HS-5 (cell line): ENCODE measurements around the gene CNKSR3.

Experiments
- DNase-seq: peaks from one replicate; pipeline ENCODE4 v3.0.0-alpha.2; 2012; ENCODE audit warnings: low read depth

Gene CNKSR3

DNA sequence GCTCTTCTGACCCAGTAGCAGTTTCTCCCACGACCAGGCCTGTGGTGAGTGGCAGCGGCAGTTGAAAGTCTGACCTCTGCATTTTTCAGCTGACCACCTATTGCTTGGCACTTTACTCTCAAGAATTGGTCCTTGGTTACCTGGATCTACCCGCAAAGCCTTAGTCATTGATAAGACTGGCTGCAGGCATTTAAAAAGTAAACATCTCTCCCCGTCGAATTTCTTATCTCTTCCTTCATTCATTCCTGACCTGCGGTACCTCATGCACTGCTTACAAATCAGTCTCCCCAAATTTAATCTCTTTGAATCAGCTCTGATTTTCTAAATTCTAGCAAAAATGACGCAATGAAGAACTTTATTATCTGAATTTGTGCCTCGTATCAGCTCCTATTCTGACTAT, 127.7 kb downstream of the CNKSR3 start:
- DNase-seq: no peak

DNA sequence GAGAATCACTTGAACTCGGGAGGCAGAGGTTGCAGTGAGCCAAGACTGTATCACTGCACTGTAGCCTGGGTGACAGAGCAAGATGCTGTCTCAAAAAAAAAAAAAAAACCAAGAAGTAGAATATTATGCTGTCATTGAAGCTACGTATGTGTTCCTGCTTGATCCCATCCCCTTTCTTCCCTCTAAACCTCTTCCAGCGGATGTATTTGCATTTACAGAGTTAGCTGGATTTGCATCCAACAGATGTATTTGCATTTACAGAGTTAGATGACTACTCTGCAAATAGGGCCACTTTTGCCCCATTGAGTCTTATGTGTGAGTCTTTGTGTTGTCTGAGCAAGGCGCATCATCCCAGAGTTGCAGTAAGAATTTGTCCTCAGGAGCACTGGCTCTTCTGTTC, 128.9 kb downstream of the CNKSR3 start:
- DNase-seq: no peak

DNA sequence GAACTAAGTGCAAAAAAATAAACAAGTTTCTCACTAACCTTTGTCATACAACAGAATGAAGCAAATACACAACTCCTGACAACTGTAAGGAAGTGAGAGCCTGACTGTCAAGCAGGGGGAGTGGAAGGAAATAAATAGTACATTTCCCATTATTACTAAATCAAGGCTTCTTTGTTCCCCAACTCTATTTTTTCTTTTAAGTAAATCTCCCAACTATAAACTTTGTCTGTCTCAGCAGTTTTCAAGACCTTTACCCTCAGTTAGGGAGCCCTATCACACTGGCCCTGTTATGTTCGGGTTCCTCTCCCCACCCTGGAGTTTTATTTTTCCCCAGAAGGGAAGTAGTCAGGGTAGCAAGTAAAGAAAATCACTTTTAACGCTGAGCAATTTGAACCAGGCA, 129.7 kb downstream of the CNKSR3 start:
- no peak for DNase-seq

DNA sequence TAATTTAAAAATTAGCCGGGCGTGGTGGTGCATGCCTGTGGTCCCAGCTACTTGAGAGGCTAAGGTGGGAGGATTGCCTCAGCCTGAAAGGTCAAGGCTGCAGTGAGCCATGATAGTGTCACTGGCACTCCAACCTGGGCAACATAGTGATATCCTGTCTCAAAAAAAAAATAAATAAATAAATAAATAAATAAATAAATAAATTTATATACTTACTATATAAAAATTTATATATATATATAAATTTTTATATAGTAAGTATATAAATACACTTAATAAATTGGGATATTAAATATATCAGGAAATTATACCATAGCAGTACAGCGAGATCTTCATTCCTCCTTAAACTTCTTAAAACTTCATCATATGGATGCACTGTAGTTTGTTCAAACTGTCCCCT, 130.9 kb downstream of the CNKSR3 start:
- no peak for DNase-seq

DNA sequence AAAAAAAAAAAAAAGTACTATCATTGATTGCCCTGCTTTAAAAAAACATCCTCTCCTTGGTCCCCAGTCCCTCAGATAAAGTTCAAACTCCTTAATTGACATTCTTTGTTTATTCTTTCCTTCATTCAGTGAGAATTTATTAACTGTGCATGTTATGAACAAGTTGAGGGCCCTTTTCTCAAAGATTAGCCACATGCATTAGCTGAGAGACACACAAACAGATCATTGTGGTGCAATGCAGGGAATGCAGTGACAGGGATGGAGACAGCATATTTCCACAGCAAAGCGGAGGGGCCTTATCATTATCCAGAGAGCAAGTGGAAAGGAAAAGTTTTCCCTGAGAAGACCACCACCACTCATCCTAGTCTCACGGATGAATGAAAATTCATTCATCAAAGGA, 132.0 kb downstream of the CNKSR3 start:
- DNase-seq: no peak

DNA sequence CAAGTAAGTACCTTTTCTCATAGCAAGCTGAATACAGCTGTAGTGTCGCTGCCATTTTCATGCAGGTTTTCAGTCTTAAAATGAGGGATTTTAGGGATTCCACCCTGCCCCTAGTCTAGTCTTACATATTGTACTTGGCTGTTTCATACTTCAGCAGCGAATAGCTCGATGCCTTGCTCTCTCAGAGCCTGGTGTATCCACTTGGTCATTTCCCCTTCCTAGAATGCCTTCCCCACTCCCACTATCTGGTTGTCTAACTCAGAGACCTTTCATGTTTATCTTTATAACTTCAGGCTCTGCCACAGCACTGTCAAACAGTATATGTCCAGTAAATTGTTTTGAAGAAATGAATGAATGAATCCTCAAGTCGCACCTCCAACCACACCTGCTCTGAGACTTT, 132.8 kb downstream of the CNKSR3 start:
- no peak for DNase-seq

DNA sequence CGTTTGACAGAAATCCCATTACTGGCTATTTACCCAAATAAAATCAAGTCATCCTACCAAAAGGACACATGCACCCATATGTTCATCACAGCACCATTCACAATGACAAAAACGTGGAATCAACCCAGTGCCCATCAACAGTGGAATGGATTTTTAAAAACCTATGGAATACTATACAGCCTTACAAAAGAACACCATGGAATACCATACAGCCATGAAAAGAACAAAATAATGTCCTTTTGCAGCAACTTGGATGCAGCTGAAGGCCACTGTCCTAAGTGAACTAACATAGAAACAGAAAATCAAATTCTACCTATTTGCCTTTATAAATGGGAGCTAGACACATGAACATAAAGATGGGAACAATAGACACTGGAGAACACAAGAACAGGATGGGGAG, 136.5 kb downstream of the CNKSR3 start:
- no peak for DNase-seq

DNA sequence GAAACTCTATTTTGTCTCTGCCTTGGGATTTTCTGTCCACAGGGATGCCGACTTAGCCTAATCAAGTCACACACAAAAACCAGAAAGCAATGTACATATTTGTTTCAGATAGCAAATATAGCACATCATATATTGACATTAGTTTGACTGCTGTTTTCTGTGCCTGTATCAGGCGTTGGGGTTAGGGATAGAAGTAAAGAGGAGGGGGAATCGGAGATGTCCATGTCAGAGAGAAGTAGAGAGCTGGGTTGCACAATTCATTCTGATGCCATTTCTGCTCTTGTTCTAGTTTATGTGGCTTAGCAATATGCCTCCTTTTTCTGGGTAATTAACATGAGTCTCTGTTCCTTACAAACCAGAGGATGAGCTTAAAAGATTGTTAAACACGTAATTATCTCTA, 139.2 kb downstream of the CNKSR3 start:
- DNase-seq: no peak

DNA sequence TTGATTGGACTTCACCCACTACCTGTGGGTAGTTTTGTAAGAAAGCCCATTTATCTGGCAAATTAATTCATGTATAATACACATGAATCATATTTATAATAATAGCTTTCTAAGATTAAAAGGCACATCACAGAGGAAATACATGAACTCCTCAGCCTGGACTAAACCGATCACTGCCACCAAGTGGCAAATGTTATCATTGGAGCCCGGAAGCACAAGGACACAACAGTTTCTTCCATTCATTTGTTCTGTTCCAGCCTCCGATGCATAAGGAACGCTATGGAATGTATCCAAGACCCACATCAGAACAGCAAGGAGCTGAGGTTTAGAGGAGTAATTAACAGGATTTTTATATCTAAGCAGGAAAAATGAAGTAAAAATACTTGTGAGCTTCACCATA, 139.9 kb downstream of the CNKSR3 start:
- no peak for DNase-seq

DNA sequence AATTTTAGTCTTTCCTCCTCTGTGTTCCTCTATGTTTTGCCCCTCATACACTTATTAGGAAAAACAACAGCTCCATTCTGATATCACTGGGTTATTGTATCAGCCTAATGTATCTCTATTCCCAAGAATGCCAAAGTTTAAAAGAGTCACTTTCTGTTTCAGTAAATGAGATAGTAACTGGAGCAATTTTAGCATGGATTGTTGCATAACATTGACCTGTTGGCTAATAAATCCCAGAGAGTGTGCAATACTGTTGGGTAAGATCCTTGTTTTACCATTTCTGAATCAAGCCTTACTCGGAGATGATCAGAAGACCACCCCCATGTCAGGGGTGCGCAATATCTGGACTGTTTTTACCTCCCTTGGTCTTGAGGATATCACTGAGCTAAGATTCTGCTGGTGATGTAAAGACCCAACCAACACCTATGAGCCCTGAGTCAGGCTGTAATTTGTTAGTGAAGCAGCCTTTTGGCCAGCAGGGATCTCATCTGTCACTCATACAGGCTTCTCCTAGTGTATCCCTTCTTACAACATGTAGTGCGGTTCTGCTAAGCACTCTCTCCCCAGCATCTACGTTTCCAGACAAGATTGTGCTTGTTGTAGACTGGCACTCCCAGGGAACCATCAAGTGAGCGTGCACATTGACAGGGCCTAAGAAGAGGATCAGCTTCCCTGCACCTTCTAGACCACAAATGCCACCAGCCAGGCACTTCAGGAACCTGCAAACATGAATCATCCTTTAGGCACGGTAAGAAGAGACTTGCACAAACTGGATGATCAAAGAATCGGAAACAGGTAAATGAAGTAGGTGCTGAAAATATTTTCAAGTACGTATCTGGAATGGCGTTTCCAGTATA, 142.4 kb downstream of the CNKSR3 start:
- DNase-seq: no peak

DNA sequence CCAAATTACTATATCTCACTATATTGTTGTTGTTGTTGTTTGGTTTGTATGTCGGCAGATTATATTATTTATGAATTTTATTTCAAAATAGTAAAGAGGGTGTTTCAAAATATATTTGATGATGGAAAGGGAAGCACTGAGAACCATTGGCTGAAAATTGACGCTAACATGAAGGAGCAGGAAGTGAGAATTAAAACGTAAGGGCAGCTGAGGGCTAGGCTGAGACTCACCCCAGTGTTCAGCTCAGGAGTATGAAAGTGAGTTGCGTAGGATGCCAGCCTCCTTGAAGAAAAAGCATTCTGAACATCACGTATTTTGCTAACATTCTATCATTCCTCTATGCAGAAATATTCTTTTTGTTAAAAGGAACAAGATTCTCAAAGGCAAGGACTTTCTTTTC, 143.1 kb downstream of the CNKSR3 start:
- no peak for DNase-seq

DNA sequence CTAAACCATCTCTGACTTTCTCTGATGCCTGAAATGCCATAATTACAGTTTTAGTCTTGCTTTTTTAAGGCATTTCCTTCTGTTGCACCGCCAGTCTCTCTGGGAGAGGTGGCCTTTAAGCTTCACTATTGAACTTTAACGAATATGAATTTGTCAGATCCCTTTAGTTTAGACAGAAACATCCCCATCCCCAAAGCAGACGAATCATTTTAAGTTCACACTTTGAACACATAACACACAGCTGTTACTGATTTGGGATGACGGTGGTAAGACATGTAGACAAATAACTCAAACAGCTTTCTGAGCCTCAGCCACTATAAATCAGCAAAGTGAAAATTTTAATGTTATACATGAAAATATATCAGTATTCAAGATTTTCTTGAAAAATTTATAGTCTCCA, 146.7 kb downstream of the CNKSR3 start:
- DNase-seq: no peak

DNA sequence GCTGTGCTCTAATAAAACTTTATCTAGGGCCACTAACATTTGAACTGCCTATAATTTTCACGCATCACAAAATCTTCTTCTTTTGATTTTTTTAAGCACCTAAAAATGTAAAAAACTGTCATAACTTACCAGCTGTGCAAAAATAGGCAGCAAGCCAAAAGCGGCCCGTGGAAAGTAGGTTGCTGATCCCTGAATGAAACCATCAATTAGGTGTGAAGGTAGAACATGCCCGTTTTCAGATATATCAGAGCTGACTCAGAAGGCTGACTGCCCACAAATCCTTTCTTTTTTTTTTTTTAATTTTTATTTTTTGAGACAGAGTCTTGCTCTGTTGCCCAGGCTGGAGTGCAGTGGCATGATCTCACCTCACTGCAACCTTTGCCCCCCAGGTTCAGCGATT, 149.0 kb downstream of the CNKSR3 start:
- DNase-seq: no peak

DNA sequence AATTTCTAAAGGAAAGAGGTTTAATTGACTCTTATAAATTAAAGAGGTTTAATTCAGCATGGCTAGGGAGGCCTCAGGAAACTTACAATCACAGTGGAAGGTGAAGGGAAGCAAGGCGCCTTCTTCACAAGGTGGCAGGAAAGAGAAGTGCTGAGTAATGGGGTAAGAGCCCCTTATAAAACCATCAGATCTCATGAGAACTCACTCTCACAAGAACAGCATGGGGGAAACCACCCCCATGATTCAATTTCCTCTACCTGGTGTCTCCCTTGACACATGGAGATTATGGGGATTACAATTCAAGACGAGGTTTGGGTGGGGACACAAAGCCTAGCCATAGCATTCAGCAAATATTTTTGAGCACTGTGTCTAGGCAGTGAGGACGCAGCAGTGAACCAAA, 150.0 kb downstream of the CNKSR3 start:
- DNase-seq: no peak

DNA sequence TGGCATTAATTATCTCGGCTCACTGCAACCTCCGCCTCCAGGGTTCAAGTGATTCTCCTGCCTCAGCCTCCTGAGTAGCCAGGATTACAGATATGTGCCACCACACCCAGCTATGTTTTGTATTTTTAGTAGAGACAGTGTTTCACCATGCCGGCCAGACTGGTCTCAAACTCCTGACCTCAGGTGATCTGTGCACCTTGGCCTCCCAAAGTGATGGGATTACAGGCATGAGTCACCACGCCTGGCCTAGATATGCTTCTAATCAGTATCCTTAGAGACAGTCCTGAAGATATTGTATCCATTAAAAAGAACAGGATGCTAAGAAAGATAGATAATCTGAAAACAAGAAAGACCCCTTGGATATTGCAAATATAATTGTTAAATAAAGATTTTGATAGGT, 150.8 kb downstream of the CNKSR3 start:
- no peak for DNase-seq

DNA sequence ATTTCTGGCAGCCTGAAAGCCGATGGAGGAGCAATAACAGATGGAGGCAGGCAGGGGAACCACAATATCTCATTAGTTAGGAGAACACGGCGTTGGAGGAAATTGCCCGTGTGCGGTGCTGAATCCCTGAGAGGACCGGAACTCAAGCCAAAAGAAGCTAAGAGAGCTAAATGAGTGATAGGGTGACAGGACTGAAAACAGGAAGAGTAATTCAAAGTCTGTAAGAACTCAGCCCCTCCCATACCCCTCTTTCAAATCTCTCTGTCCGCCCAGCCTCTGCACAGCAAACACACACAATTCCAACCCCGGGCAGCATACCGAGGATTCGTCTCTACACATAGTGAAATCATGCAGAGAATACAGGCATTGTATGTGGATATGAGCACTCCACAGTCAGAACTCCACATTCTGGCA, 151.3 kb downstream of the CNKSR3 start:
- no peak for DNase-seq

DNA sequence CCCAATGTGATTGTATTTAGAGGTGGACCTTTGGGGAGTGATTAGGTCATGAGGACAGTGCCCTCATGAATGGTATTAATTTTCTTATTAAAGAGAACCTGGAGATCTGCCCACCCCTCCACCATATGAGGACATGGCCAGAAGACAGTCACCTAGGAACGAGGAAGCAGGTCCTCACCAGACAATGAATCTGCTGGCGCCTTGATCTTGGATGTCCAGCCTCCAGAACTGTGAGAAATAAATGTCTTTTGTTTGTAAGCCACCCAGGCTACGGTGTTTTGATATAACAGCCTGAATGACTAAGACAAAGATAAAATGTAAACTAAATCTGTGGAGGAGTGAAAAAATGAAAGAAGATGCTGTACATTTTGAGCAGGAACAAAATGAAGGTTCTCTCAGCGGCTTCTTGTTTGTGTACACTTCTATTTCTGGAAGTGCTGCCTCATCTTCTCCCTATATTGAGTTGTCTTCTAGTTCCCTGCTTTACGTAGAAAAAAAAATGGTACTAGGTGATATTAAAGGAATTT, 152.4 kb downstream of the CNKSR3 start:
- DNase-seq: no peak

DNA sequence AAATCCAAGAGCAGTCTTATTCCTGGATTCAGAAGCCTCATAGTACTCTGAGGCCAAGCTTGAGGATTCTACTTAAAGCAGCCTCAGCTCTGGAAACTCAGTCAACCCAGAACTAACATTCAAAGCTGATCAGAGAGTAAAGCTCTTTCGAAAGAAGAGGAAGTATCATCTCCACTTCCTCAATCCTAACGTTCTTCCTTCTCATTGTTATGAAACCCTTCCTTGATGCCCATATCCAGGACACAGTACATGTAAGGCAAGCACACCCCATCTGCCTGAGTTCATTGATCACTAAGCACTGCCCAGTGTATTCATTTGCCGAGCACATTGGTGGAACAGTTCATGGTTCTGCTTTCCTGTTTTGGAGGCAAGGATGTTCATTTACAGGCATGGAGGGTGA, 153.8 kb downstream of the CNKSR3 start, which contains the start of gene IPCEF1:
IPCEF1 (minus strand) TSS at position 114 of the 400 bp plus-strand sequence. CDS start 90,856 bp downstream, outside the sequence.
- no peak for DNase-seq

DNA sequence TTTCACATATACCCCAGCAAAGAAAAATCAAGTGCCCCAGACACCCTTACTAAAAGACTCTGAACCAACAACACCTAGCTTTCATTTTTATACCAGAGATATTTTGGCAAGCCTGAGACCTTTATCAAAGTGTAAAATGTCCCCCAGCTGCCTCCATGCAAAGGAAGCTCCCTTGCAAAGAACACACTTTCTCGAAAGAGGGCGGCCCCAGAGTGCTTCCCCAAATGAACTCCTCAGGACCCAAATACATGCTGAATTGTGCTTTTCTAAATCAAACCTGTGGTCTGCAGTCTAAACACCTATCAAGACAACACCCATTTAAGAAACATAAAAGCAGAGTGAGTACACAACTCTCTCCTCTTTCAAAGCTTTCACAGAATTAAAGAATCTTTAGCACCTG, 154.4 kb downstream of the CNKSR3 start:
- DNase-seq: no peak

DNA sequence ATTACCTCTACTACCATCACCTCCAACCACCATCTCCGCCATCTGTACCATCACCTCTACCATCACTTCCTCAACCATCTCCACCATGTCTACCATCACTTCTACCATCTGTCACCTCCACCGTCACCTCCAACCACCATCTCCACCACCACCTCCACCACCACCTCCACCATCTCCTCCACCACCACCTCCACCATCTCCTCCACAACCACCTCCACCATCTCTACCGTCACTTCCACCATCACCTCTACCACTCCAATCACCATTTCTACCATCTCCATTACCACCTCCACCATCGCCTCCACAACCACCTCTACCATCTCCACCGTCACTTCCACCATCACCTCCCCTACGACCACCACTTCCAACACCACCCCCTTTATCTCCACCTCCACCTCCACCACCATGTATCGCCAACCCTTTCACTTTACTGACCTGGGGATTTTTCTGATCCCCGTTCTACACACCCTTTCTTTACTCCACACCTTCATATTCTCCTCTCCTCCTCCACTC, 156.2 kb downstream of the CNKSR3 start:
- DNase-seq: no peak

DNA sequence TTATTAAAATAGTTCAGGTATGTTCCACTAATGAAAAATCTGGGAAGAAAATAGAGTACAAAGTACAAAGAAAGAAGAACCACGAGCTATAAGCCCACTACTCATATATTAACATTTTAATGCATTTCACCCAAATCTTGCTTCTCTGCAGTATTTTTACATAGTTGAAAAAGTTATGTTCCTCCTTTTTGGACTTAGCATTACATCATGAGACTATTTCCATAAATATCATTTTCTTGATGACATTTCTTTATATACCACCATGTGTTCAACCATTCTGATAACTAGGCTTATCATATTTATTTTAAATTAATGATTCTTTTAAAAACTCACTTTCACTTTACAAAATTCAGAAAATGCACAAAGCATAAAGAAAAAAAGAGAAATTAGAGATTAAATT, 156.9 kb downstream of the CNKSR3 start:
- no peak for DNase-seq

DNA sequence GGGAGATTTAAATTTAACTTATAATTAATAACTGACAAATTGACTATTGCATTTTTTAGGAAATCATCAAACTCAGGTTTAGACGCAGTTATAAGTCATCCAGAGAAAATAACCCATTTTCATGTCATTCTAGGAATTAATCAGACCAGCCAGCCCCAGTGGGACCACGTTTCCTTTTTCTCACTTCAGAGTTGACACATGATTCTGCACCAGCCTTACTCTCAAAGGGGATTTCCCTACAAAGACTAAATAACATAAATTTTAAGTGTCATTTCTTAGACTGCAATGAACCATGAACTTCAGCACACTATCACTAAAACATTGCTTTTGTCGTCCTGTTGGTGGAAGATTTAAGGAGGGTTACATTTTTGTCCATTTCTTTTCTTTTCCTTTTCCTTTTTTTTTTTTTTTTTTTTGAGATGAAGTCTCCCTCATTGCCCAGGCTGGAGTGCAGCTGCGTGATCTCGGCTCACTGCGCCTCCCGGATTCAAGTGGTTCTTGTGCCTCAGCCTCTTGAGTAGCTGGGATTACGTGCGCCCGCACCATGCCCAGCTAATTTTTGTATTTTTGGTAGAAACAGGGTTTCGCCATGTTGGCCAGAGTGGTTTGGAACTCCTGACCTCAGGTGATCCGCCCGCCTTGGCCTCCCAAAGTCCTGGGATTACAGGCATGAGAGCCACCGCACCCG, 157.4 kb downstream of the CNKSR3 start:
- DNase-seq: no peak

DNA sequence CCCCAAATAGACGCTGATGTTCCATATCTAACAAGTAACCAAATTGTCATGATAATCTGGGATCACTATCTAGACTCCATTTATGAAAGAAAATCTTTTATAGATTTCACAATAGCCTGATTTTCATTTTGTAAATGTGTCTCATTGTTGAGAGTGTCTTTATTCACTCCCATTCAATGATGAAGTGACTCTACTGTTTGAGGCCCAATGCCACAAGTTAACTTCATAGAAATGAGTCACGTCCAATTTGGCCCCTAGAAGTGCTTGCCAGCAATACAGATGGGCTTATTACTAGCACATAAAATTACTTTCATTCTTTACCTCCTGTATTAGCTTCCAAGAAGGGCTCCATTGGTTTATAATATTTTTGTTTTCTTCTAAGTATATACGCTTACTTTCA, 160.2 kb downstream of the CNKSR3 start:
- no peak for DNase-seq
